GM21723 (cell line): ENCODE measurements around the gene TOGARAM2.

ENCODE experiments used
- ATAC-seq: cut with Tn5 transposase; IDR thresholded peaks from one replicate; pipeline ENCODE4 v1.9.1; 2021; ENCODE audit warnings: mild to moderate bottlenecking, moderate library complexity; ENCODE audit not compliant: unreplicated experiment

The TOGARAM2 gene

DNA sequence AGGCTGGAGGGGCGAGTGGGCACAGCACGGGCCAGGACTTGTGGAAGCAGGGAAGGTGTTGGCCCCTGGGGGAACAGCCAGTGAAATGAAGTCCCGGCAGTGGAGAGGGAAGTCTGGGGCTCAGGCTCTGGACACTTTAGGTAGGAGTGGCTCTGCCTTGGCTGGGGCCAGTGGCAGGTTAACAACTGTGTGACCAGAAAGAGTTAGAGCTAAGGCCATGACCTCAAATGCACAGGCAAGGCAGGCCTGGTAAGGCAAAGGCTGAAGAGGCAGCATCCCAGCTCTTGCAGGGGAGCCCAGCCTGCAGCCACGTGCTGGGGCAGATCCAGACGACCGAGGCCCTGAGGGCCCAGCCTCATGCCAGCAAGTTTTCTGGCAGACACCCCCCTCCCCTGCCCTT, 71.7 kb downstream of the TOGARAM2 start:
- no peak for ATAC-seq

- ATAC-seq: no peak
Observed at GRCh38 chr2:29053223-29053622, 72.1 kb downstream of the TOGARAM2 start.

DNA sequence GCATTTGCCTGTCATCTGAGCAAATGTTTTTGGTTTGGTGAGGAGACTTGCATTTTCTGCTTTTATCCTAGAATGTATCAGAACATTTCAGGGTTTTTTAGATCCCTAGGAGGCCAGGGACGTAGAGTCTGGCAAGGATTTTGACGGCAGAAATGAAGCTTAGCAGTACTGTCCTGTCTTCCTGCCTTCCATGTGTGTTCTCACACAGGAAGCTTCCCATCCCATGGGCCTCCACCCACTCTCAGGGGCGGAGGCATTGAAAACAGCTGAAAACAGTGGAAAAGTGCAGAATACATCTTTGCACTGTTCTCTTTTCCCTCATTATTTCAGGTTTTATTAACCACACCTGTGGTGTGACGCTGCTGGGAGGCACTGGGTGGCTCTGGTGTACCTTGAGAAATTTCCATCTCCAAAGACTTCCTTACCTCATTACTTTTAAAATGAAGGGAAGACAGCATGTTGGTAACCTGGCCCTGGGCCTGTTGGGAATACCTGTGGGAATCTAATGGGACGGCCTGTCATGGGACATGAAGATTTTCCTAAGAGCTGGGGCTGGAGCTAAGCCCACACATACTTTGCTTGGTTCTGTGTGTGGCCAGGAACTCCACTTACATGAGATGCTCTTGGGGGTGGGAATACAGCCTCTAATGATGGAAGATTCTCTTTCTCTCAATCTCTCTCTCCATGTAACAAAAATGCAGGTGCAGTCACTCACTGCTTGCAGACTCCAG, 72.7 kb downstream of the TOGARAM2 start:
- no peak for ATAC-seq

GRCh38 chr2:29054430-29054829, 73.3 kb downstream of the TOGARAM2 start:
- no peak for ATAC-seq

DNA sequence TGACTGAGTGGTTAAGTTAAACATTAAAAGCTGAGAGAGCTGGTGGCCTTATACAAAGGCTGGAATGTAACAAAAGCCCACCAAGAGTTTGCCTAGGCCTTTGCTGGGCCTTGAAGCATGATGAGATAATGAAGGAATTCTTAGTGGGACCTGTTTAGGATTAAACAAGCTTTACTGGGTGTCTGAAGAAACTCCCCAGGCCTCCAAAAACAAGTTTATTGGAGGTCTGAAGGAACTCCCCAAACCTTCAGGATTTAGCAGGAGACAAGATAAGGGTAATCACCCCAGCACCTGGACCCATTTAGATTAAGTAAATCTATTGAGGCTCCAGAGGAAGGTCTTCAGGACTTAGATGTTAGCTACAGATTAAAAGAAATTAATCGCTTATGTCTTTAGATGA, 74.5 kb downstream of the TOGARAM2 start:
- ATAC-seq: no peak

- no peak for ATAC-seq
Observed at GRCh38 chr2:29056452-29056851, 75.4 kb downstream of the TOGARAM2 start.

- no peak for ATAC-seq
Observed at GRCh38 chr2:29057006-29057405, 75.9 kb downstream of the TOGARAM2 start.

- no peak for ATAC-seq
Observed at GRCh38 chr2:29059624-29060023, 78.5 kb downstream of the TOGARAM2 start.

DNA sequence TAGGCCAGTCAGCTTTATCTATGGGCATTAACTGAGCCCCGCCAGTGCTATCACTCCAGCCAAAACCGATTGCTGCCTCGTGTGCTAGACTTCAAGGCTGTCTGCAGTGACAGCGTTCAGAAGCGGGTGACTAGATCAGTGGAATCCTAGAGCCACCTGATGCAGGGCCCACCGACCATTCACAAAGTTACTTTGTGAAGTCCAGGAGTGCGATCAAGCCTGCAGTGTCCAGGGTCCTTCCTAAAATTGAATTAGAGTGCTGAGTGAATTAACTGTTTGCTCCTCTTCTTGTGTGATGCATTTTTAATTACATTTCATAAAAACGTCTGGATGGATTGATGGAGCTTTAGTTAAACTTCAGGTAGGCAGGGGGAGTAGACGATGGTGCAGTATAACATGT, 79.3 kb downstream of the TOGARAM2 start:
- ATAC-seq: no peak

GRCh38 chr2:29061176-29061575, 80.1 kb downstream of the TOGARAM2 start:
- no peak for ATAC-seq

- ATAC-seq: no peak
Observed at GRCh38 chr2:29061616-29062015, 80.5 kb downstream of the TOGARAM2 start.

DNA sequence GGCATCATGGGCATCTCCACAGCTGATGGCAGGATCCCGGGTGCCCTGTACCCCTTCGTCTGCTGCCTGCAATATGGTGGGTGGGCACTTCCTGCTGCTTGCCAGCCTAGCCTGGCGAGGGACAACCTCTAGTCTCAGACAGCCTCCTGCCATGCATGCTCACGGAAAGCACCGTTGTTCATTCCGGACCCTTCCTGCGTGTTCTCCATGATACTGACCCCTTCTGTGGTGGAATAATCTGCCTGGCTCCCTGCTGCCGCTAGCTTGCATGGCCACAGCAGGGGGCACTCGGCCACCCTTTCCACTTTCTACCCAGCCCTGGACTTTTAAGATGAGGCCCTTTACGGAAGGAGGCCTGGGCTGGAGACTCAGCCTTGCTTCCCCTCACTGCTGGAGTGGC, 81.3 kb downstream of the TOGARAM2 start:
- no peak for ATAC-seq

- no peak for ATAC-seq
Observed at GRCh38 chr2:29063056-29063455, 82.0 kb downstream of the TOGARAM2 start.

GRCh38 chr2:29063646-29064345, 82.7 kb downstream of the TOGARAM2 start:
- ATAC-seq: no peak

DNA sequence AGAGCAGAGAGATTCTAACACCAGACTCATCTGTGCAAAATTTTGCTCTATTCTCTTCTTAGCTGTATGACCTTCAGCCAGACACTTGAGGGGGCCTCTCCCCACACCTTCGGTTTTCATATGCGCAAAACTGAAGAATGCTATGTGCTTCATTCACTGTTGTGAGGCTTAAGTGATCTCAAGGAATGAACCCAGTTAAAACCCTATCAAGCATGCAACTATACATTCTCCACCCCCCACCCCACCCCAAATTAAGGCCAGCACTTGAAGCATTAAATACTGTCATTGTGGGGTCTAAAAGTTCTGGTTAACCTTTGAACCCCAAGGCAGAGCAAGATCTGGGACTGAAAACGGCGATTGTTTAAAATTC, 83.2 kb downstream of the TOGARAM2 start:
- ATAC-seq: no peak

GRCh38 chr2:29064746-29065067, 83.6 kb downstream of the TOGARAM2 start:
- ATAC-seq: no peak

DNA sequence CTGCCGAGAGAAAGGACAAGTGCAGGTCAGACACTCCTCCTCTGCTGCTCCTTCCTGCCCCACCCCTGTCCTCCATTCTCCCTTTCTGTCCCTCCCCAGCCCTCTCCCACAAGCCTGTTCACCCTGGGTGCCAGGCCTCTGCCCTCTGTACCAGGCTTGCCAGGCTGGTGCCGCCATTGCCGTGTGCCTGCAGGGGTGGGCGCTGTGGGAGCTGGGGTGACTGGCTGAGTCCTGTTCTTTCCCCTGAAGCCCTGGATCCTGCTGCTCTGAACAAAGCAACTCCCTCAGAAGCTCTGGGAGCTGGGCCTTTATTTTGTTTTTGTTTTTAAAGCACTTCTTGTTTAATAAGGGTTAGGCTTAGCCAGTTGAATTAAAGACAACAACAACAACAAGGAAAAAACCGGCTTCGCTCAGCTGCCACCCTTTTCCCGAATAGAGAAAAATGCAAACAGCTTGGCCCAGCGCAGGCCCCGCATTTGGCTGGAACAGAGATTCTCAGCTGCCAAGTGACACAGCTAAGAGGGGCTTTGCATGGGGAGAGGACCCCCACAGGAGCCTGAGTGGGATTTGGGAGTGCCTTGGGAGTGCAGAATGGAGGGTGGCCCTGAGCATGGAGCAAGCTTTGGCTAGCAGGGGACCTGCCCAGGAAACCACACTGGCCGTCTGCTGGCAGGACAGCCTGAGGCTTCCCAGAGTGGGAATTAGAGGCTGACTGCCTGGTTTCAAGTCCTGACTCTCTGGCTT, 84.1 kb downstream of the TOGARAM2 start:
- ATAC-seq: no peak

DNA sequence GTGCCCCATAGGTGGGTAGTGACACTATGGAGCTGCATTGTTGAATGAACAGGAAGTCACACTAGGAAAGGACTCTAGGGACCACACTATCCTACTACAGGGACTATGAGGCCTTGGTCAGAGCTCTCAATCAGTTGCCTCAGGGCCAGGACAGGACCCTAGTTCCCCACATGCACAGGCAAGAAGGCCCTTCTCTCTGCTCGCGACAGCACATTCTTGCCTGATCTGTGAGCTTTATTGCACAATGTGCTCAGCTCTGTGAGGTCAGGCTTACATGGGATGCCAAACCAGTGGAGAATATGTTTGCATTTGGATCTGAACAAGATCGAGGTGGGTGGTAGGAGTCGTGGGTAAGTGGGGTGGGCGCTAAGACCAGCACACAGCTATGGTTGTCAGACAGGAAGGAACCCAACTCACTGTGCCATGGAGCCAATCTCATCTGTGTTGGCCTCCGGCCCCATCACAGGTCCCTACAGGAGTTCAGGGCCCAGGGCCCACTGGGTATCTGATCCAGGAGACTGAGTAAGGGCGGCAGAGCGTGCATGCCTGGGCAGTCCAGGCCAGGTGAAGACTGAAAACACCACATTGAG, 85.3 kb downstream of the TOGARAM2 start:
- no peak for ATAC-seq

DNA sequence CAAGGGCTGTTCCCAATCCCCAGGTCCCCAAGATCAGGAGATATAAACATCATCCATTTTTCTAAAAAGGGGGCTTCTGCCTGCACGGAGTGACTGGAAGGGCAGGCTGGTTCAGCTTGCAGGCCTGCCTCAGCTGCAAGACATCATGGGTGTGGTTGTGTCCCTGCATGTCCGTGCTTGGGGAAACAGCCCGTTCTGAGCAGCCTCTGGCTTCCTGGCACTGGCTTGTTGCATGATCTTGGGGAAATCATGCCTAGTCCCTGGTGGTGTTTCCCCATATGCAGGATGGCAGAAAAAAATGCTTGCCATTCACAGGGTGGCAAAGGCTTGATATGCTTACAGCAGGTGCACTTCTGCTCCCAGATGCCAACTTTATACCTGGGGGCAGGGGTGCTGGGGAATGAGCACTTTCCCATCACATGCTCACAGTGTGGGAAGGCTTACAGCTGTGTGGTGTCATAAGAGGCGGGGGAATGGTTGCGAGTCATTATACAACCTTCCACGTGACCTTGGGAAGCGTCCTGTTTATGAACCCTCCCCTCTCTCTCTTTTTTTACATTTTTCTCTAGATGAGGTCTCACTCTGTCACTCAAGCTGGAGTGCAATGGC, 86.0 kb downstream of the TOGARAM2 start:
- no peak for ATAC-seq

DNA sequence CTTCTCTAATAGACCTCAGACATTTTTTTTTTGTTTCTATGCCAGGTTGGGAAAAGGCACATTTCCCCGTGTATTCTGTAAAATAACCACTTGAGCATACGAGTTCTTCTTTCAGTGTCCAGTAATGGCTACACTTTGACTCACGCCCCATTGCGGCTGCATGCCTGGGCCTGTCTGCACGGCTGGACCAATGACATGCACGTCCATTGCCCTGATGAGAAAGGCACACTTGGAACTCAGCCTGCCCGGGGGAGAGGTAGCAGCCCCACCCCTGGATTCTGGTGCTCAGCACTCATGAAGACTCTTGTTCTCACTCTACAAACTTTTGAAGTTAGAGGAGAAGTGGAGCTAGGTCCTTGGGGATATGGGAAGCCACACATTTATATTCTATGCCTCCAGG, 87.4 kb downstream of the TOGARAM2 start:
- ATAC-seq: no peak

DNA sequence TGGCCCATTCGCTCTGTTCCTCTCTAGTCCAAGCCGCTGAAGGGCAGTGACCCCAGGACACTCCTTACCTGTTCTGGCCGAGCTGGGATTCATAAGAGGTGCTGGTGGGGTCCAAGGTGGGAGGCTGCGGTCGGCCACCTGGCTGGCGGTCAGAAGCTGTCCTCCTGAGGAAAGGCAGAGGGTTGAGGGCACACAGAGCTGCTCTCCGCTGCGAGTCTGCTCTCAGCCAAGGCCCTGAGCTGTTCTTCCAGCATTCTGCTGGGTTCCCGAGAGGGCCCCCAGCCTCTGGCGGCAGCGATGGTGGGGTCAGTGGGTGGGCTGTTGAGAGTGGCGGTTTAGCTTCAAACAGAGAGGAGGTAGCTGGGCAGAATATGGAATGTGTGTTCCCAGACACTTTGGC, 89.4 kb downstream of the TOGARAM2 start:
- ATAC-seq: no peak
